Activated T-helper 17 cell treated with anti-CD3 and anti-CD28 coated beads, Interleukin-2, amount 50 U/mL, for 72 hours (primary cell): ENCODE measurements around the gene STAT5A. TPM values are rescaled to one million over a fixed set of nuclear protein-coding genes. Genes with fewer than 3 reads are reported as not detected.
"Not testable (repeated sequence)": the region's sequence is repeated elsewhere in the genome, so short reads cannot be mapped to it uniquely, and the experiment has no call there.

Experiments used
- ATAC-seq: fragments of 150-1000 bp; cut with Tn5 transposase; replicated peaks from 2 replicates; pipeline ENCODE4 v1.10.0; 2021; ENCODE audit warnings: mild to moderate bottlenecking, moderate library complexity
- H3K27ac Mint-ChIP-seq: one replicate; pipeline ENCODE4 v1.8.0; 2022; ENCODE audit warnings: mixed read lengths
- H3K27me3 Mint-ChIP-seq: one replicate; pipeline ENCODE4 v1.8.0; 2022; ENCODE audit warnings: mixed read lengths
- H3K36me3 Mint-ChIP-seq: one replicate; pipeline ENCODE4 v1.8.0; 2022; ENCODE audit warnings: low read depth, mild to moderate bottlenecking, mixed read lengths
- H3K4me1 Mint-ChIP-seq: one replicate; pipeline ENCODE4 v1.8.0; 2022; ENCODE audit warnings: mixed read lengths
- H3K4me3 Mint-ChIP-seq: one replicate; pipeline ENCODE4 v1.8.0; 2022; ENCODE audit warnings: mild to moderate bottlenecking, mixed read lengths
- H3K9me3 Mint-ChIP-seq: one replicate; pipeline ENCODE4 v1.8.0; 2022; ENCODE audit warnings: mixed read lengths
- total RNA-seq, 2 donors: library from RNA; stranded (reverse); gene quantifications; one replicate each; pipeline ENCODE4 v1.2.3, GENCODE V29; 2022

Gene STAT5A
- total RNA-seq, 2 donors from 2014 or later, result 133 to 305 TPM

- no peaks in the 10 kb centered on the region for H3K27me3 Mint-ChIP-seq
- H3K27ac Mint-ChIP-seq, result no peak overlapping the region
- peaks cover 49% of the 10 kb centered on the region for H3K36me3 Mint-ChIP-seq
- ATAC-seq, result no peak
- H3K4me1 Mint-ChIP-seq, result no peaks in the 10 kb centered on the region
- H3K4me3 Mint-ChIP-seq, result peak overlapping the region; percentile 92
- no peaks in the 10 kb centered on the region for H3K9me3 Mint-ChIP-seq
Measured at GRCh38 chr17:42284566-42284965, 3.7 kb upstream of the STAT5A start.

- ATAC-seq, result no peak
- no peaks in the 10 kb centered on the region for H3K27me3 Mint-ChIP-seq
- peak overlapping the region; percentile 94 for H3K27ac Mint-ChIP-seq
- peaks cover 58% of the 10 kb centered on the region for H3K36me3 Mint-ChIP-seq
- peaks cover 6% of the 10 kb centered on the region for H3K4me1 Mint-ChIP-seq
- H3K4me3 Mint-ChIP-seq, result peak overlapping the region; percentile 92
- no peaks in the 10 kb centered on the region for H3K9me3 Mint-ChIP-seq
Measured at GRCh38 chr17:42285346-42286050, 2.8 kb upstream of the STAT5A start.

GRCh38 chr17:42286411-42287221 lies 1.7 kb upstream of the STAT5A start:
- peaks cover 70% of the 10 kb centered on the region for H3K36me3 Mint-ChIP-seq
- H3K4me3 Mint-ChIP-seq, result peak overlapping the region; percentile 92
- H3K27ac Mint-ChIP-seq, result peak overlapping the region; percentile 94
- H3K9me3 Mint-ChIP-seq, result no peaks in the 10 kb centered on the region
- no peak for ATAC-seq
- H3K4me1 Mint-ChIP-seq, result peaks cover 14% of the 10 kb centered on the region
- no peaks in the 10 kb centered on the region for H3K27me3 Mint-ChIP-seq

GRCh38 chr17:42287305-42287976 lies 857 bp upstream of the STAT5A start:
- H3K36me3 Mint-ChIP-seq, result peaks cover 78% of the 10 kb centered on the region
- no peaks in the 10 kb centered on the region for H3K9me3 Mint-ChIP-seq
- peaks cover 19% of the 10 kb centered on the region for H3K4me1 Mint-ChIP-seq
- H3K27ac Mint-ChIP-seq, result peak overlapping the region; percentile 94
- H3K27me3 Mint-ChIP-seq, result no peaks in the 10 kb centered on the region
- H3K4me3 Mint-ChIP-seq, result peak overlapping the region; percentile 92
- ATAC-seq, result peak; percentile 44

- Mint-ChIP-seq H3K4me1 (peaks cover 24% of the 10 kb centered on the region), H3K27me3 (no peaks in the 10 kb centered on the region), H3K9me3 (no peaks in the 10 kb centered on the region), H3K4me3 (peak overlapping the region; percentile 92), H3K27ac (peak overlapping the region; percentile 92), H3K36me3 (peaks cover 92% of the 10 kb centered on the region)
- ATAC-seq, result peak; percentile 46
Measured at GRCh38 chr17:42288803-42289610, 709 bp downstream of the STAT5A start.

GRCh38 chr17:42289611-42290181 lies 1.4 kb downstream of the STAT5A start:
- Mint-ChIP-seq H3K4me3 (peak overlapping the region; percentile 92), H3K9me3 (no peaks in the 10 kb centered on the region), H3K4me1 (peaks cover 29% of the 10 kb centered on the region), H3K27ac (peak overlapping the region; percentile 92), H3K36me3 (peaks cover 92% of the 10 kb centered on the region), H3K27me3 (no peaks in the 10 kb centered on the region)
- ATAC-seq, result peak; percentile 44

GRCh38 chr17:42290577-42290976 lies 2.3 kb downstream of the STAT5A start:
- Mint-ChIP-seq H3K27me3 (no peaks in the 10 kb centered on the region), H3K4me3 (peak overlapping the region; percentile 92), H3K36me3 (peaks cover 92% of the 10 kb centered on the region), H3K4me1 (peaks cover 36% of the 10 kb centered on the region), H3K27ac (peak overlapping the region; percentile 92), H3K9me3 (no peaks in the 10 kb centered on the region)
- no peak for ATAC-seq

GRCh38 chr17:42291129-42291528 lies 2.8 kb downstream of the STAT5A start:
- H3K27me3 Mint-ChIP-seq, result no peaks in the 10 kb centered on the region
- peak overlapping the region; percentile 92 for H3K27ac Mint-ChIP-seq

GRCh38 chr17:42294469-42295398 lies 6.4 kb downstream of the STAT5A start:
- Mint-ChIP-seq H3K9me3 (no peaks in the 10 kb centered on the region), H3K27ac (peak overlapping the region; percentile 50), H3K36me3 (peaks cover 100% of the 10 kb centered on the region), H3K27me3 (no peaks in the 10 kb centered on the region), H3K4me1 (peaks cover 37% of the 10 kb centered on the region), H3K4me3 (peak overlapping the region; percentile 59)
- no peak for ATAC-seq

More at GRCh38 chr17:42291129-42291528, 2.8 kb downstream of the STAT5A start:
- Mint-ChIP-seq H3K4me3 (peak overlapping the region; percentile 92), H3K9me3 (no peaks in the 10 kb centered on the region), H3K36me3 (peaks cover 92% of the 10 kb centered on the region), H3K4me1 (peaks cover 37% of the 10 kb centered on the region)
- ATAC-seq, result no peak

- H3K4me1 Mint-ChIP-seq, result peaks cover 30% of the 10 kb centered on the region
- H3K9me3 Mint-ChIP-seq, result no peaks in the 10 kb centered on the region
- ATAC-seq, result no peak
- H3K4me3 Mint-ChIP-seq, result no peak overlapping the region
- H3K27ac Mint-ChIP-seq, result peak overlapping the region; percentile 50
- H3K27me3 Mint-ChIP-seq, result no peaks in the 10 kb centered on the region
- peaks cover 95% of the 10 kb centered on the region for H3K36me3 Mint-ChIP-seq
Measured at GRCh38 chr17:42296012-42296411, 7.7 kb downstream of the STAT5A start.

GRCh38 chr17:42297775-42298174 lies 9.5 kb downstream of the STAT5A start:
- H3K27me3 Mint-ChIP-seq, H3K27ac Mint-ChIP-seq, H3K4me3 Mint-ChIP-seq, ATAC-seq, H3K9me3 Mint-ChIP-seq: not testable (repeated sequence)
- peaks cover 95% of the 10 kb centered on the region for H3K36me3 Mint-ChIP-seq
- H3K4me1 Mint-ChIP-seq, result peaks cover 23% of the 10 kb centered on the region

- not testable (repeated sequence) for H3K4me3 Mint-ChIP-seq, H3K27ac Mint-ChIP-seq, H3K9me3 Mint-ChIP-seq, ATAC-seq, H3K27me3 Mint-ChIP-seq
- peaks cover 95% of the 10 kb centered on the region for H3K36me3 Mint-ChIP-seq
- H3K4me1 Mint-ChIP-seq, result peaks cover 22% of the 10 kb centered on the region
Measured at GRCh38 chr17:42299361-42299760, 11.1 kb downstream of the STAT5A start.

- H3K4me3 Mint-ChIP-seq, H3K27ac Mint-ChIP-seq, H3K9me3 Mint-ChIP-seq, H3K27me3 Mint-ChIP-seq, ATAC-seq: not testable (repeated sequence)
- peaks cover 95% of the 10 kb centered on the region for H3K36me3 Mint-ChIP-seq
- H3K4me1 Mint-ChIP-seq, result peaks cover 24% of the 10 kb centered on the region
Measured at GRCh38 chr17:42299913-42300312, 11.6 kb downstream of the STAT5A start.
